Neural cell (in vitro differentiated cells): ENCODE results near the gene LSM12. TPM values are rescaled to one million over a fixed set of nuclear protein-coding genes. Genes with fewer than 3 reads are reported as not detected.

Experiments
- H2AFZ ChIP-seq: fragments of 200-600, 300-800 bp; sonication (generic), shearing (Covaris generic); 2 replicates; pipeline ENCODE4 v1.6.0; 2014; ENCODE audit warnings: low read depth, mild to moderate bottlenecking, antibody characterized with exemption, low read length, moderate library complexity
- H3F3A ChIP-seq: fragments of 200-600 bp; shearing (Covaris generic); 2 replicates; pipeline ENCODE4 v1.6.1; 2016; ENCODE audit warnings: mild to moderate bottlenecking, moderate library complexity, mixed read lengths, antibody characterized with exemption, low read length; ENCODE audit not compliant: insufficient read depth, poor library complexity, severe bottlenecking
- H3K27ac ChIP-seq: fragments of 200-600, 300-800 bp; sonication (generic), shearing (Covaris generic); 2 replicates; pipeline ENCODE4 v1.5.1; 2014; ENCODE audit warnings: mild to moderate bottlenecking, low read length, moderate library complexity
- H3K27me3 ChIP-seq: fragments of 300-800, 200-600 bp; sonication (generic), shearing (Covaris generic); 2 replicates; pipeline ENCODE4 v1.6.0; 2014; ENCODE audit warnings: mild to moderate bottlenecking, low read depth, low read length, moderate library complexity; ENCODE audit not compliant: insufficient read depth
- H3K36me3 ChIP-seq: fragments of 300-800, 200-600 bp; sonication (generic), shearing (Covaris generic); 2 replicates; pipeline ENCODE4 v1.5.1; 2014; ENCODE audit warnings: mild to moderate bottlenecking, antibody characterized with exemption, low read length, moderate library complexity; ENCODE audit not compliant: insufficient read depth
- H3K4me2 ChIP-seq: fragments of 300-800, 200-600 bp; sonication (generic), shearing (Covaris generic); 2 replicates; pipeline ENCODE4 v1.6.0; 2014; ENCODE audit warnings: mild to moderate bottlenecking, low read length
- H3K4me3 ChIP-seq: fragments of 300-800, 200-600 bp; sonication (generic), shearing (Covaris generic); 2 replicates; pipeline ENCODE4 v1.5.1; 2014; ENCODE audit warnings: mild to moderate bottlenecking, low read length, moderate library complexity
- H3K79me2 ChIP-seq: fragments of 200-600 bp; shearing (Covaris generic); replicated peaks from 2 replicates; pipeline ENCODE4 v1.6.0; 2014; ENCODE audit warnings: mild to moderate bottlenecking, low read length, moderate library complexity; ENCODE audit not compliant: insufficient read depth
- H3K9ac ChIP-seq: fragments of 300-800, 200-600 bp; sonication (generic), shearing (Covaris generic); 2 replicates; pipeline ENCODE4 v1.6.1; 2016; ENCODE audit warnings: mild to moderate bottlenecking, low read length, mixed read lengths
- H3K9me2 ChIP-seq: fragments of 200-600 bp; shearing (Covaris generic); 2 replicates; pipeline ENCODE4 v1.6.1; 2016; ENCODE audit warnings: mild to moderate bottlenecking, low read length, mixed read lengths; ENCODE audit not compliant: insufficient read depth
- H3K9me3 ChIP-seq: fragments of 200-600, 300-800 bp; sonication (generic), shearing (Covaris generic); 2 replicates; pipeline ENCODE4 v1.6.1; 2016; ENCODE audit warnings: mild to moderate bottlenecking, mixed run types, low read length, moderate library complexity, mixed read lengths
- H4K20me1 ChIP-seq: fragments of 200-600 bp; shearing (Covaris generic); 2 replicates; pipeline ENCODE4 v1.6.1; 2016; ENCODE audit warnings: mild to moderate bottlenecking, mixed run types; ENCODE audit not compliant: insufficient read depth
- EP300 ChIP-seq: fragments of 450-650 bp; conservative IDR thresholded peaks from 2 replicates; pipeline ENCODE4 v1.6.1; 2014; ENCODE audit warnings: antibody characterized with exemption, mild to moderate bottlenecking, moderate library complexity; ENCODE audit not compliant: poor library complexity, severe bottlenecking
- EZH2 ChIP-seq: fragments of 200-600, 300-800 bp; shearing (Covaris generic), sonication (generic); IDR thresholded peaks from 2 replicates; pipeline ENCODE4 v1.6.1; 2014; ENCODE audit warnings: antibody characterized with exemption, low read length, borderline replicate concordance, mild to moderate bottlenecking; ENCODE audit not compliant: insufficient read depth, poor library complexity, severe bottlenecking
- MXI1 ChIP-seq: fragments of 450-650 bp; conservative IDR thresholded peaks from 2 replicates; pipeline ENCODE4 v1.6.1; 2014; ENCODE audit warnings: antibody characterized with exemption, mild to moderate bottlenecking; ENCODE audit not compliant: poor library complexity, severe bottlenecking
- POLR2AphosphoS5 ChIP-seq: IDR thresholded peaks from 2 replicates; pipeline ENCODE4 v1.6.1; 2012
- RAD21 ChIP-seq: fragments of 450-650 bp; conservative IDR thresholded peaks from 2 replicates; pipeline ENCODE4 v1.6.1; 2014; ENCODE audit warnings: antibody characterized with exemption, mild to moderate bottlenecking, moderate library complexity
- SMC3 ChIP-seq: fragments of 450-650 bp; conservative IDR thresholded peaks from 2 replicates; pipeline ENCODE4 v1.6.1; 2014; ENCODE audit warnings: antibody characterized with exemption, mild to moderate bottlenecking, moderate library complexity; ENCODE audit not compliant: poor library complexity
- TAF1 ChIP-seq: IDR thresholded peaks from 2 replicates; pipeline ENCODE4 v1.6.1; 2012; ENCODE audit warnings: low read depth
- polyA plus RNA-seq: library from polyadenylated mRNA; depleted of rRNA; stranded (reverse); fragments of >200 nt; gene quantifications from 2 replicates; pipeline ENCODE4 v1.2.3, GENCODE V29; 2014
- TF ChIP-seq, protein P1 (sequence below): IDR thresholded peaks from 2 replicates; pipeline ENCODE4 v1.6.1; 2012; ENCODE audit warnings: borderline replicate concordance
- TF ChIP-seq, protein P2 (sequence below): fragments of 450-650 bp; IDR thresholded peaks from 2 replicates; pipeline ENCODE4 v1.5.1; 2014; ENCODE audit warnings: antibody characterized with exemption, mild to moderate bottlenecking, moderate library complexity; ENCODE audit not compliant: poor library complexity, severe bottlenecking

LSM12 gene
- polyA plus RNA-seq, 1 donor from 2014 or later, result 12.0 TPM

GRCh38 chr17:44000871-44001460 is 65.5 kb downstream of the LSM12 start:
- Histone ChIP-seq H3K27me3 (peaks cover 40% of the 10 kb centered on the region), H3K79me2 (no peaks in the 10 kb centered on the region), H3K9ac (no peak overlapping the region), H3K36me3 (no peaks in the 10 kb centered on the region), H3K9me3 (no peaks in the 10 kb centered on the region), H3K27ac (no peak overlapping the region), H4K20me1 (no peaks in the 10 kb centered on the region), H3K4me3 (no peak overlapping the region), H2AFZ (no peak overlapping the region), H3K4me2 (no peak overlapping the region), H3F3A (no peaks in the 10 kb centered on the region), H3K9me2 (no peaks in the 10 kb centered on the region)
- TF ChIP-seq MXI1 (no peak), EP300 (no peak), TAF1 (no peak)

DNA sequence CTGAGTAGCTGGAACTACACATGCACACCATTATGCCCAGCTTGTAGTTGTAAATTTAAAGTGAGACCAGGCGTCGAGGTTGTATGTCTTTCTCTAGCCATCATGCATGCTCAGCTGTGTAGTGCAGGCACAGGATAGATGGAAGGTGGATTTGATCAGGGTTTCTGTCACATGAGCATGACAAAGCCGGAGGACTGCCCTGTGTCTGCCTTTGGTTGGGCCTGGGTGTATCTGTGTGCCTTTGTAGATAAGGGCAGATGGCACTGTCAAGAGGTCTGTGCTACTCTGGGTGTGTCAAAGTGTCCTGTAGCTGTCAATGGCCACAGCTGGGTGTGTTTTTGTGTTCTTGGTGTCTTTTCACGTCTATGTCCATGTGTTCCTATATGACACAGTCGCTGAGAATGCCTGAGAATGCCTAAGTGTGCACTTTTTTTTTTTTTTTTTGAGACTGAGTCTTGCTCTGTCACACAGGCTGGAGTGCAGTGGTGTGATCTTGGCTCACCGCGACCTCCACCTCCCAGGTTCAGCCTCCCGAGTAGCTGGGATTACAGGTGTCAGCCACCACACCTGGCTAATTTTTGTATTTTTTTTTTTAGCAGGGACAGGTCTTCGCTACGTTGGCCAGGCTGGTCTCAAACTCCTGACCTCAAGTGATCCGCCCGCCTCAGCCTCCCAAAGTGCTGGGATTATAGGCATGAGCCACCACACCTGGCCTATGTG is 66.2 kb downstream of the LSM12 start:
- H4K20me1 ChIP-seq, result no peaks in the 10 kb centered on the region
- no peaks in the 10 kb centered on the region for H3K9me2 ChIP-seq
- no peak overlapping the region for H2AFZ ChIP-seq
- no peaks in the 10 kb centered on the region for H3F3A ChIP-seq
- H3K79me2 ChIP-seq, result no peaks in the 10 kb centered on the region
- H3K9me3 ChIP-seq, result no peaks in the 10 kb centered on the region
- H3K9ac ChIP-seq, result no peak overlapping the region
- no peak for TF ChIP-seq RAD21
- TF ChIP-seq, protein P1, sequence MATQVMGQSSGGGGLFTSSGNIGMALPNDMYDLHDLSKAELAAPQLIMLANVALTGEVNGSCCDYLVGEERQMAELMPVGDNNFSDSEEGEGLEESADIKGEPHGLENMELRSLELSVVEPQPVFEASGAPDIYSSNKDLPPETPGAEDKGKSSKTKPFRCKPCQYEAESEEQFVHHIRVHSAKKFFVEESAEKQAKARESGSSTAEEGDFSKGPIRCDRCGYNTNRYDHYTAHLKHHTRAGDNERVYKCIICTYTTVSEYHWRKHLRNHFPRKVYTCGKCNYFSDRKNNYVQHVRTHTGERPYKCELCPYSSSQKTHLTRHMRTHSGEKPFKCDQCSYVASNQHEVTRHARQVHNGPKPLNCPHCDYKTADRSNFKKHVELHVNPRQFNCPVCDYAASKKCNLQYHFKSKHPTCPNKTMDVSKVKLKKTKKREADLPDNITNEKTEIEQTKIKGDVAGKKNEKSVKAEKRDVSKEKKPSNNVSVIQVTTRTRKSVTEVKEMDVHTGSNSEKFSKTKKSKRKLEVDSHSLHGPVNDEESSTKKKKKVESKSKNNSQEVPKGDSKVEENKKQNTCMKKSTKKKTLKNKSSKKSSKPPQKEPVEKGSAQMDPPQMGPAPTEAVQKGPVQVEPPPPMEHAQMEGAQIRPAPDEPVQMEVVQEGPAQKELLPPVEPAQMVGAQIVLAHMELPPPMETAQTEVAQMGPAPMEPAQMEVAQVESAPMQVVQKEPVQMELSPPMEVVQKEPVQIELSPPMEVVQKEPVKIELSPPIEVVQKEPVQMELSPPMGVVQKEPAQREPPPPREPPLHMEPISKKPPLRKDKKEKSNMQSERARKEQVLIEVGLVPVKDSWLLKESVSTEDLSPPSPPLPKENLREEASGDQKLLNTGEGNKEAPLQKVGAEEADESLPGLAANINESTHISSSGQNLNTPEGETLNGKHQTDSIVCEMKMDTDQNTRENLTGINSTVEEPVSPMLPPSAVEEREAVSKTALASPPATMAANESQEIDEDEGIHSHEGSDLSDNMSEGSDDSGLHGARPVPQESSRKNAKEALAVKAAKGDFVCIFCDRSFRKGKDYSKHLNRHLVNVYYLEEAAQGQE, result no peak
- H3K27ac ChIP-seq, result no peak overlapping the region
- no peak overlapping the region for H3K4me3 ChIP-seq
- no peak overlapping the region for H3K4me2 ChIP-seq
- H3K36me3 ChIP-seq, result no peaks in the 10 kb centered on the region
- peaks cover 34% of the 10 kb centered on the region for H3K27me3 ChIP-seq

DNA sequence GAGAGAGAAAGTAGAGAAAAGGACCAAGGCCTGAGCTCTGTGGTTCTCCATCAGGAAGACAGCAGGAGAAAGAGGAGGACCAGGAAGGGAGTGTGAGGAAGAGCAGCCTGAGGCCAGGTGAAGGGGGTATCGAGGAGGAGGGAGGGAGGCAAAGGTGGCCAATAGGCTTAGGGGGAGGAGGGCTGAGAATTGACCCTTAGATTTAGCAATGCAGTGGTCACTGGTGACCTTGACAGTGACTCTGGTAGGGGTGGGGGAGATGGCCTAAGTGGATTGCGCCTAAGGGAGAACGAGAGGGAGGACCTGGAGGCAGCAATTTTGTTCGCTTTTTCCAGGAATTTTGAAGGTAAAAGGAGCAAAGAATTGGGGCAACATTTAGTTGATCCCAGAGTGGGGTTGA is 67.4 kb downstream of the LSM12 start:
- no peaks in the 10 kb centered on the region for H3K9me3 ChIP-seq
- no peaks in the 10 kb centered on the region for H4K20me1 ChIP-seq
- no peaks in the 10 kb centered on the region for H3K79me2 ChIP-seq
- H3K4me2 ChIP-seq, result no peak overlapping the region
- no peaks in the 10 kb centered on the region for H3K36me3 ChIP-seq
- no peaks in the 10 kb centered on the region for H3K9me2 ChIP-seq
- TF ChIP-seq EZH2, result no peak
- TF ChIP-seq, protein P2, sequence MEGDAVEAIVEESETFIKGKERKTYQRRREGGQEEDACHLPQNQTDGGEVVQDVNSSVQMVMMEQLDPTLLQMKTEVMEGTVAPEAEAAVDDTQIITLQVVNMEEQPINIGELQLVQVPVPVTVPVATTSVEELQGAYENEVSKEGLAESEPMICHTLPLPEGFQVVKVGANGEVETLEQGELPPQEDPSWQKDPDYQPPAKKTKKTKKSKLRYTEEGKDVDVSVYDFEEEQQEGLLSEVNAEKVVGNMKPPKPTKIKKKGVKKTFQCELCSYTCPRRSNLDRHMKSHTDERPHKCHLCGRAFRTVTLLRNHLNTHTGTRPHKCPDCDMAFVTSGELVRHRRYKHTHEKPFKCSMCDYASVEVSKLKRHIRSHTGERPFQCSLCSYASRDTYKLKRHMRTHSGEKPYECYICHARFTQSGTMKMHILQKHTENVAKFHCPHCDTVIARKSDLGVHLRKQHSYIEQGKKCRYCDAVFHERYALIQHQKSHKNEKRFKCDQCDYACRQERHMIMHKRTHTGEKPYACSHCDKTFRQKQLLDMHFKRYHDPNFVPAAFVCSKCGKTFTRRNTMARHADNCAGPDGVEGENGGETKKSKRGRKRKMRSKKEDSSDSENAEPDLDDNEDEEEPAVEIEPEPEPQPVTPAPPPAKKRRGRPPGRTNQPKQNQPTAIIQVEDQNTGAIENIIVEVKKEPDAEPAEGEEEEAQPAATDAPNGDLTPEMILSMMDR, result no peak
- no peak for TF ChIP-seq SMC3
- no peak for TF ChIP-seq POLR2AphosphoS5
- H2AFZ ChIP-seq, result no peak overlapping the region
- peaks cover 33% of the 10 kb centered on the region for H3K27me3 ChIP-seq
- H3K4me3 ChIP-seq, result no peak overlapping the region
- no peak overlapping the region for H3K9ac ChIP-seq
- H3K27ac ChIP-seq, result no peak overlapping the region
- H3F3A ChIP-seq, result no peaks in the 10 kb centered on the region
